Heart left ventricle (tissue), 13 donors: ENCODE measurements around the gene C1orf21.

Experiments used
- POLR2A ChIP-seq, 2 donors: fragments of 450-650 bp; IDR thresholded peaks; one replicate each; pipeline ENCODE4 v1.6.1; 2017; ENCODE audit warnings: antibody characterized with exemption in 2 of 2, mild to moderate bottlenecking in 2 of 2, moderate library complexity in 2 of 2
- TF ChIP-seq, protein P1 (sequence below), 12 donors: fragments of 200-600 bp; sonication (generic) in 4 of 12; IDR thresholded peaks; one replicate each; pipeline versions ENCODE4 v1.5.0 to v1.8.0; 2018 to 2022; ENCODE audit warnings: antibody characterized with exemption in 12 of 12, mild to moderate bottlenecking in 5 of 12
- donor health status: ischemic (EF 13 %, LVEDD 7.1; RV severe dilation, severe dysfunction).
- donor health status: DM: no; HTN: yes; CAD: no.
- donor health status: DM: no; HTN: no; CAD: no.
- donor health status: ischemic (EF 25% LVEDD 6.9; RV normal size, moderate dysfunction).
- donor health status: ischemic (EF 25% LVEDD 5.7; RV mildly dilated, moderate dysfunction).
- donor health status: ischemic (EF 35%, LVEDD 5.7; RV mildly dilated, moderate dysfunction).
- donor health status: nonischemic (EF 11% LVEDD 7.7; RV severe dilation, severe dysfunction).
- donor health status: DM: yes; HTN: yes; CAD: no.
- donor health status: PGD.
- donor health status: ischemic (EF 29% LVEDD 5.4; RV normal size, mild dysfunction).
- donor health status: nonischemic (EF 23%, LVEDD 6.1; RV moderate dilation, normal function).

DNA sequence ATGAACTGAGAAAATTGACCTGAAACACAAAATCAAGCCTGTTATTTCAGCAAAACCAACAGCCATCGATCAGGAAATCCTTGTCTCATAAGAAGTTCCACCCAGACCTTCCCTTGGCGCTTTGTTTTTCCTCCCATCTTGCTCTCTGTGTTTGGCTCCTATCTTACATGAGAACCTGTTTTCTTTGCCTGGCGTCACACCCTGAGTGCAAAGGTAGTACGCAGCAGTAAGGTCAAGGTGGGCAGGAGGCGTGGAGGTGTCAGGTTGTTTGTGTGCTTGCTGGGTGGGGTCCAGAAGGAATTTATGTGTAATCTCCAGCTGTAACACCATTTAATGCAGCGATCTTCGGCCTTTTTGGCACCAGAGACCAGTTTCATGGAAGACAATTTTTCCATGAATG lies 50.5 kb downstream of the C1orf21 start:
- TF ChIP-seq POLR2A (IDR thresholded peaks at IDR 0.05), result no peak
- TF ChIP-seq, protein P1, sequence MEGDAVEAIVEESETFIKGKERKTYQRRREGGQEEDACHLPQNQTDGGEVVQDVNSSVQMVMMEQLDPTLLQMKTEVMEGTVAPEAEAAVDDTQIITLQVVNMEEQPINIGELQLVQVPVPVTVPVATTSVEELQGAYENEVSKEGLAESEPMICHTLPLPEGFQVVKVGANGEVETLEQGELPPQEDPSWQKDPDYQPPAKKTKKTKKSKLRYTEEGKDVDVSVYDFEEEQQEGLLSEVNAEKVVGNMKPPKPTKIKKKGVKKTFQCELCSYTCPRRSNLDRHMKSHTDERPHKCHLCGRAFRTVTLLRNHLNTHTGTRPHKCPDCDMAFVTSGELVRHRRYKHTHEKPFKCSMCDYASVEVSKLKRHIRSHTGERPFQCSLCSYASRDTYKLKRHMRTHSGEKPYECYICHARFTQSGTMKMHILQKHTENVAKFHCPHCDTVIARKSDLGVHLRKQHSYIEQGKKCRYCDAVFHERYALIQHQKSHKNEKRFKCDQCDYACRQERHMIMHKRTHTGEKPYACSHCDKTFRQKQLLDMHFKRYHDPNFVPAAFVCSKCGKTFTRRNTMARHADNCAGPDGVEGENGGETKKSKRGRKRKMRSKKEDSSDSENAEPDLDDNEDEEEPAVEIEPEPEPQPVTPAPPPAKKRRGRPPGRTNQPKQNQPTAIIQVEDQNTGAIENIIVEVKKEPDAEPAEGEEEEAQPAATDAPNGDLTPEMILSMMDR (IDR thresholded peaks at IDR 0.05), result no peak
